CD4-positive, alpha-beta T cell treated with Interferon alpha-2 for 1 hour (primary cell): ENCODE results near the gene FKBP1A.

Experiments used
- DNase-seq, 2 donors: peaks; one replicate each; pipeline ENCODE4 v3.0.0-alpha.2; 2020 to 2022

FKBP1A gene

DNA sequence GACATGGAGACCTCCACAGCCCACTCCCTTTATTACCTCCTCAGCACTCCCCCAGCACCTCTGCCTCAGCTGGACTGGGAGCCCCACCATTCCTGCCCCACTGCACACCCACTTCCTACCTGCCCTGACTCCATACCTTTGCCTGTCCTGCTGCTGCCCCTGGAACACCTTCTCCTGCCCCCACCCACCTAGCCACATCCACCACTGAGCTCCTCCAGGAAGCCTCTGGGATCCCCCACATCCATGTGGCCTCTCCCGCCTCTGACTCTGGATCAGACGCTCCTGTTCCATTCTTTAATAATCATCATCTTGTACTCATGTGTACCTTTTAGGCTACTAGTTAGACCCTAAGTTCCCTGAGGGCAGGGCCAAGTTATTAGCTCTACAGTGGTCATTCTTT is 61.8 kb downstream of the FKBP1A start:
- no peak for DNase-seq

GRCh38 chr20:1330075-1330830 is 62.6 kb downstream of the FKBP1A start:
- DNase-seq, result peak; percentile 60 to 63

DNA sequence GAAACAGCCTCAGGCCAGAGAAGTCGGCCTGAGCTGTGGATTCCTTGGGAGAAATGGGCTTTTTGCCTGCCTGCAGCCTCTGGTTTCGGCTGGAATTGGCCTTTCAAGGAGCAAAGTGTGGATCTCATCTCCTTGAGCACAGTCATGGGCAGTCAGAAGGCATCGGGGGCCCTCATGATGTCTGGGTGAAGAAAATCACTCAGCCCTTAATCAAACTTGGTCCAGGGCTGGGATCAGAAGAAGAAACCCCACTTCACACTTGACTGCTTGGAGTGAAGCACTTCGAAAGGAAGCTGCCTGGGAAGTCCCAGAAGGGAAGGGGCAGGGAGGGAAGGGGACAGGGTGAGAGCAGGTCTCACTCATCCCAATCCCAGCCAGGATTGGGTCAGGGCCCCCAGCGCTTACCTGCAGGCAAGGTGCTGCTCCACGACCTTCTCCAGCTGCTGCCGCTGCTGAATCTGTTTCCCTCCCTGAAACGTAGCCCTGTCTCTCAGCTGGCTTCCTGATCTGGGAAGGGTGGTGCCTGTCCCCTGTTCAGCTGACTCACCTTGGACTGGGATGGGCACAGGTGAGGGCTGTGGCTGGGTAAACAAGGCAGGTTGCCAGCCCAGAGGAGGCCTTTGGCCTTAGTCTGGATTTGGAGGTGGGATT is 64.0 kb downstream of the FKBP1A start, which contains the start of gene SDCBP2:
SDCBP2 (minus strand) TSS at position 460 of the 651 bp plus-strand sequence. CDS start 8,723 bp downstream, outside the sequence.
- no peak for DNase-seq

DNA sequence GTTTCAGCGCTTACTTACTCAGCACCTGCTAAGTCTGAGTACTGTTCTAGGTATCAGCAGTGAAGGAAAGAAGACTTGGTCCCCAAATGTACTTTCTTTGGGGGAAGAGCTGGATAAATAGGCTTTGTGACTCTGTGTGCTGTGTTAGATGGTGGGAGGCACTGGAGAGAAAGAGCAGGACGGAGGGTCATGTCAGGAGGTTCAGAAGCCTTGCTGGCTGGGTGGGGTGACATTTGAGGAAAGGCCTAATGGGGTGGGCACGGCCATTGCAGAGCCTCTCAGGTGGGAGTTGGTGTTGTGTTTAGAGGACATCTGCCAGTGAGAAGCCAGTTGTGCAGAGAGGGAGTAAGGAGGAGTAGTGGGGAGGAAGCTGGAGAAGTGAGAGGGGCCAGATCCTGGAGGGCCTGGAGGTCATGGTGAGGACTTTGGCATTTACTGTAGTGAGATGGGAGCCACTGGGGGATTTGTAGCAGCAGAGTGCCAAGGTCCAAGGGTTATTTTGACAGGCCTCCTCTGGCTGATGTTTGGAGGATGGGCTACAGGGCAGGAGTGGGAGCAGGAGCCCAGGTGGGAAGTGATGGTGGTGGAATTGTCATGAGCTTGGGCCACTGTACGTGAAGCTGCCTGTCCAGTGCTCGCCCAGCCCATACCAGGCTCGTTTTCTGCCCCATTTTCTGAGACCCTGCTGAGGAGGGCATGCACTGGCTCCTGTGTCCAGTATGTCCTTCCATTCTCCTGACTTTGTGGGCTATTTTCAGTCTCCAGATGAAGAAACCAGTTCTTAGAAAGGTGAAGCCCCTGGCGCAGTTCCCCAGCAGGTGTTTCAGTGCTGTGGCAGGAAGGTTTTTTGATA is 64.8 kb downstream of the FKBP1A start:
- DNase-seq, result no peak

DNA sequence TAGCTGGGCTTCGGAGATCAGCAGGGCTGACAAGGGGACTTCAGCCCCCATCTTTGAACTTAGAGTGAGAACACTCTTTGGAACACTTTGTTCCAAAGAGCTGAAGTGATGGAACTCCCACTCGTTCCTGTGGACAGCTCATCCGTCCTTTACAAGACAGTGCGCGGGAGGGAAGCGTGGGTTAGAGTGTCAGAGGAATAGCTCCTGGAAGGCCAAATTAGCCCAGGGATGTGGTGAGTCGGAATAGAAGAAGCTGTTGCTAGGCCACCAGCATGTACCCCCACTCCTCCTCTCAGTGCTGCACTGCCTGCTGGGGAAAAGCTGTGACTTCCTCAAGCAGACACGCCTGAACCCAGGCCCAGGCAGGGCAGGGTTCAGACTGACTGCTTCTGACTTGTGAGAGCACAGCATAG is 65.6 kb downstream of the FKBP1A start:
- DNase-seq, result no peak

DNA sequence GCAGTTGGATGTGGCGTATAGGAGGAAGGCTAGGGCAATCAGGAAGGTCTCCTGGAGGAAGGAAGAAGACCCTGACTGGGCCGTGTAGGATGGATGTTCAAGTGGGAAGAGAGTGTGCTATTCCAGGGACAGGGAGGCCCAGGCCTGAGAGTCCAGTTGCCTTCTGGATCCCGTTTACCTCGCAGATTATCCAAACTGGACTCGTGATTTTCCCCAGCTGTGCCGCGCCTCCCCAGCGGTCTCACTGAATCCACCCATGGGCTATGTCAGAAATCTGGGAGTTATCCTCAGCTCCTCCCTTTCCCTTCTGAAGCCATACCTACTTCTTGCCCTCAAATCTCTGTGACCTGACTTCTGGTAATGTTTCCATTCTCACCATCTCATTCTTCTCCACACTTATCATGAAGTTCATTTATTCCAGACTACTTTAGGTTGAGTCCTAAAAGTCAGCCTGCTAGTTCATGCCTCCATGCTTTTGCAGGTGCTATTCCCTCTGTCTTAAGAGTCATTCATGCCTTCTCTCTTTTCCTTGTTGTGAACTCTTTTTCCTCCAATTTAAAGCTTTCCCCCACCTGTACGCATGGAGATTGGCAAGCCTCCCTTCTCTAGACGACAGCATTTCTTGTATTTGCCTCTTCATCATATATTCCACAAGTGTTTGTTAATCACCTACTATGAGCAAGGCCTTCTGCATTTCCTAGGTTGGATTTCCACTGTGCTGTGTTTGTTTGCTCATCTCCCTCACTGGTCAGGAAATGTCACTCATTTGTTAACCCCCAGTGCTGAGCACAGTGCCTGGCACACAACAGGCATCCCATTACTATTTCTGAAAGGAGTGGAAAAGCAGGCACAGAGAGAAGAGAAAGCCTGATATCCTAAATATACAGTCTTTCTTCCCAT is 66.6 kb downstream of the FKBP1A start:
- DNase-seq, result no peak

- peak; percentile 99 for DNase-seq
Measured at GRCh38 chr20:1325173-1326030, 67.5 kb downstream of the FKBP1A start.

GRCh38 chr20:1324598-1325172 is 68.2 kb downstream of the FKBP1A start:
- DNase-seq, result peak in 1 of 2 donors; percentile 35

DNA sequence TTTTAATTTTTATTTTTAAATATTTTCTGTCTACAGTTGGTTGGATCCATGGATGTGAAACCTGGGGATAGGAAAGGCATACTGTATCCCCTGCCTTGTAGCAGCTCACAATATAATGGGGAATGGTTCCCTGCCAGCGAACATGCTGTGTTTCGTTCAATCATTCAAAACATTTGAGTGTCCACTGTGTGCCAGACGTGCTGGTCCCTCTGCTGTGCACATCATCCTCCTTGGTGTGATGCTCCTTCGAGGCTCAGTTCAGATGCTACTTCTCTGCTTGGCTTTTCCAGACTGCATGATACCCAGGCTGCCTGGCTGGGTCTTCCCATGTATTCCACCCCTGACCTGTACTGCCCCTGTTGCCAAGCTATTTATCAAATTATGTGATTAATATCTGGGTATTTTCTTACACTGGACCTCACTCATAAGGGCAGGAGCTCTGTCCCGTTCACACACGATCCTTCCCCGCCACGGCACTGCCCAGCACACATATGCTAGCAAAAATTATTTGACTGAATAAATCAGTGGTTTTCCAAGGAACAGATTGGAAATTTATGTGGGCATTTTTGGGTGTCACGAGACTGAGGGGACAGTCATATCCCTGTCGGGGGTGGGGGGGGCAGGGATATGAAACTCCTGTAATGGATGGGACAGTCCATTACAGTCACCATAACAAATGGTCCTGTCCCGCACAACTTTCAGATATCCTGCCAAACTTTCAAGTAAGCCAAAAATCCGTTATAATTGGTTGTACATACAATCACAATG is 68.8 kb downstream of the FKBP1A start:
- DNase-seq, result no peak

DNA sequence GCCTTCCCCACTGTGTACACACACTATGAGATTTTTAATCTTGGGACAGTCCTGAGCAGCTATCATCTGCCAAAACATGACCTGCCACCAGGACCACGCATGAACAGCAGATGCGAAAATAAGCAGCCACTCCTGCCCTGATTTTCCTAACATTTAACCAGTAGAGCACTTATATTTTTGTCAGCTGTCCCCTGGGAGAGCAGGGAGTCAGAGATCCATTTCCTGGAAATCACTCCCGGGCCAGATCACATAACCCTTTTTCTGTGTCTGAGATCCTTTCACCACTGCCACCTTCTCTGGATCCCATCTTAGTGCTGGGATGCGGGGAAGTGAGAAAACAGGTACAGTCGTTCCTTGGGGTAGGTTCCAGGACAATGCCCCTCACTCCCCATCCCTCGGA is 69.6 kb downstream of the FKBP1A start:
- DNase-seq, result no peak

- DNase-seq, result peak in 1 of 2 donors; percentile 36
Measured at GRCh38 chr20:1322511-1323245, 70.2 kb downstream of the FKBP1A start.

GRCh38 chr20:1321654-1321939 is 71.3 kb downstream of the FKBP1A start:
- no peak for DNase-seq

DNA sequence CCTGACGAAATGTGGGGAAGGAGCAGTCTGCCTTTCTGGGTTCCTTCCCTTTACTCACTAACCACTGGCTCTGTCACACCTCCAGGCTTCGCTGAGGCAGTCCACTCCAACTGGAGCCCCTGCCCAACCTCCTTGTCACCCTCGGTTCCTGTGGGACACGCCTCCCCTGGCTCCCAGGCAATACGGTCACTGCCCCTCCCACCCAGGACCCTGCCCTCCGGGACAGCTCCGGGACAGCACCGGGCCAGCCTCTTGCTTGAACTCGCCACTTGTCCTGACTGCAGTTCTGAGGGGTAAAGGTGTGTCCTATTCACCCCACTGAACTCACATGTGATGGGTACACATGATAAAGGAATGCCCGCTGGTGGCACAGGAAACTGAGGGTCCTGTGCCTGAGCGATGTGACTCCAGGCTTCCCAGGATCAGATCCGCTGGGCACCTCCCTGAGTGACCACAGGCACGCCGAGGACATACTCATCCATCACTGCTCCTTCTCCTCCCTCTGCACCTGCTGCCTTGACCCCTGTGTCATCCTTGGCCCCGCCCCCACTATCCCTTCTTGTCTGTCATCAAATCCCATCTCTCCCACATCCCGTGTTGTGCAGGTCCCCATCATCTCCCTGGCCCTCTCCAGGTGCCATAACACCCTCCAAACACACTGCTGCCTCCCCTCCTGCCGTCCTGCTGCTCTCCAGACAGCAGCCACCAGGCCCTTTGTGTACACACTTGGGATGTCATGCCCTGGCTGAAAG is 71.8 kb downstream of the FKBP1A start:
- DNase-seq, result no peak

DNA sequence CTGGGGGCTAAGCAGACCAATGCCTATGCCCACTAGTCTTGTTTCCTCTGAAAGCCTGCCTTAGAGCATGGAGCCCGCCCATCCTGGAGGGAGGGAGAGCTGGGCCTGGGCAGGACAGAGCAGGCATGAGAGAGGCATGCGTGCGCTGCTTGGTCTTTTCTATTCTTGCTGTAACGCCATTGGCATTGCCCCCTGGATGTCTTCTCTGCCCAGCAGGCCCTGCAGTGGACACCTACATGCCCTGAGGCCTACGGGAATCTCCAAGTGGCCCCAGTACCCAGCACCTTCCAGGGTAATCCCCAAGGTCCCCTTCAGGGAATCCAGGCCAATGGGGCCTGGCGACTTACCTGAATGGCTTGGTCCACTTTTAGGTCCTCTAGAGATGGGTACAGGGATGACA is 72.8 kb downstream of the FKBP1A start:
- DNase-seq, result no peak

- DNase-seq, result no peak
Measured at GRCh38 chr20:1319462-1319861, 73.4 kb downstream of the FKBP1A start.

DNA sequence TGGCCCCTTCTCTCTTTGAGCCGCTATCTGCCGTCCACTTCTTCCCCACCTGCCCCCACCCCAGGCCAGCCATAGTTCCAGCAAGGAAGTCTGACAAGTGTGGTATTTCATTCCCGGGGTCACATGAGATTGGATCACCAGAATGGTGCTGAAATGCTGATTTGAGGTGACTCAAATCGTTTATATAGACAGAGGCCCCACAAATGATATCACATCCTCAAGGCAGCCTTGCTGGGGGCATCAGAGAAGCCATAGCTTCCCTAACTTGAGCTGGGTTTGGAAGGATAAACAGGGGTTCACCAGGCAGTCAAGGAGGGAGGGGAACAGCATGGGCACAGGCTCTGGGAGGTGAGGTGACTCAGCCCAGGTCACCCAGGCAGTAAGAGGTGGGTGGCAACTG is 73.8 kb downstream of the FKBP1A start:
- DNase-seq, result no peak
